Body of pancreas (tissue), 4 donors: ENCODE data around the gene OR3A2.

Source experiments
- POLR2A ChIP-seq, 3 donors: fragments of 450-650 bp; IDR thresholded peaks; one replicate each; pipeline ENCODE4 v1.6.1; 2016; ENCODE audit warnings: antibody characterized with exemption in 3 of 3, mild to moderate bottlenecking in 2 of 3
- TF ChIP-seq, protein P1 (sequence below), 7 experiments: fragments of 450-650 bp in 4 of 7; fragments of 200-600 bp in 3 of 7; sonication (generic) in 3 of 7; IDR thresholded peaks; one replicate each; pipeline ENCODE4 v1.5.1; 2016 to 2019; ENCODE audit warnings: antibody characterized with exemption in 7 of 7

DNA sequence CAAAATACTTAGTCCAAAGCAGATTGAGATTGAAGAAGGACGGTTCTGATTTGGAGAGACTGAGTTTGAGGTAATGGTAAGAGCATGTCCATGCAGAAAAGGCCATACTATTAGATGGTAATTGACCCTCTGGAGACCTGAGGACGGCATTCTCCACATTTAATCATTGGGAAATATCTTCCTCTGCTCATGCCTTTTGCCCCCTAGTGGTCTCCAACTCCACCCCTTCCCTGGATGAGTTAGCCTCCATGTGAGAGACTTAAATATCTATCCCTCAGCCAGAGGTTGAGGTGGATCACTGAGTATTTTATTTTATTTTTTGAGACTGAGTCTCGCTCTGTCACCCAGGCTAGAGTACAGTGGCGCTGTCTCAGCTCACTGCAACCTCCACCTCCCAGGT, 77.5 kb downstream of the OR3A2 start:
- TF ChIP-seq, protein P1, sequence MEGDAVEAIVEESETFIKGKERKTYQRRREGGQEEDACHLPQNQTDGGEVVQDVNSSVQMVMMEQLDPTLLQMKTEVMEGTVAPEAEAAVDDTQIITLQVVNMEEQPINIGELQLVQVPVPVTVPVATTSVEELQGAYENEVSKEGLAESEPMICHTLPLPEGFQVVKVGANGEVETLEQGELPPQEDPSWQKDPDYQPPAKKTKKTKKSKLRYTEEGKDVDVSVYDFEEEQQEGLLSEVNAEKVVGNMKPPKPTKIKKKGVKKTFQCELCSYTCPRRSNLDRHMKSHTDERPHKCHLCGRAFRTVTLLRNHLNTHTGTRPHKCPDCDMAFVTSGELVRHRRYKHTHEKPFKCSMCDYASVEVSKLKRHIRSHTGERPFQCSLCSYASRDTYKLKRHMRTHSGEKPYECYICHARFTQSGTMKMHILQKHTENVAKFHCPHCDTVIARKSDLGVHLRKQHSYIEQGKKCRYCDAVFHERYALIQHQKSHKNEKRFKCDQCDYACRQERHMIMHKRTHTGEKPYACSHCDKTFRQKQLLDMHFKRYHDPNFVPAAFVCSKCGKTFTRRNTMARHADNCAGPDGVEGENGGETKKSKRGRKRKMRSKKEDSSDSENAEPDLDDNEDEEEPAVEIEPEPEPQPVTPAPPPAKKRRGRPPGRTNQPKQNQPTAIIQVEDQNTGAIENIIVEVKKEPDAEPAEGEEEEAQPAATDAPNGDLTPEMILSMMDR (IDR thresholded peaks at IDR 0.05) = no peak
- TF ChIP-seq POLR2A (IDR thresholded peaks at IDR 0.05) = no peak
